Ammon's horn (tissue), 1 donor: ENCODE data around the gene COL20A1.

Source experiments
- DNase-seq: peaks from one replicate; pipeline ENCODE4 v3.0.0-alpha.2; 2016; ENCODE audit warnings: low spot score

The COL20A1 gene

DNA sequence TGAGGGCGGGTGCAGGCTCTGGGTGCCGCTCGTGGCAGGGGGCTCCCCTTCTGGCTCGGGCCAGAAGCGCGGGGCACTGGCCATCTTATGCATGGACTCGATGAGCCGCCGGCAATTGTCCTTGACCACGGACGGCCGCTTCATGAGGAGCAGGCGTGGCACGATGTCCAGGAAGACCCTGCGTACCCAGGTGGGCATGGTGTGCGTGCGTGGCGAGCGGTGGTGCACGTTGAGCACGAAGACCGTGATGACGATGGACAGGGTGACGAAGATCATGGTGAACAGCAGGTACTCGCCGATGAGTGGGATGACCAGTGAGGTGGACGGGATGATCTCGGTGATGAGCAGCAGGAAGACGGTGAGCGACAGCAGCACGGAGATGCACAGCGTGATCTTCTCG is 57.2 kb downstream of the COL20A1 start:
- no peak for DNase-seq

GRCh38 chr20:63350597-63351325 is 57.8 kb downstream of the COL20A1 start:
- DNase-seq, result no peak

DNA sequence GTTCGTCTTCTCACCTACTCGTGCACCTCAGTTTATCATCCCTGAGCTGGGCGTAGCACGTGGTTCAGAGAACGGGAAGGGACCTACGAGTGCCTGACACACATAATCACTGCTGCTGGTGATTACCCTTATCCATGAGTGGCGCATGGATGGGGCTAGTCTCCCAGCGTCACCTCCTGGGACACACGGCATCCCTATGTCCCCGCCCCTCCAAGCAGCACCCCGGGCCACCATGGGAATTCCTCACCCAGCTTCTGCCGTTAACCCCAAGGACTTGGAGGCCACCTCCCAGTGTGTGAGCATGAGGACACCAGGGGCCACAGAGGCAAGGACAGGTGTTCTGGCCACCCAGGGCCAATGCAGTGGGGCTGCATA is 58.3 kb downstream of the COL20A1 start:
- no peak for DNase-seq

DNA sequence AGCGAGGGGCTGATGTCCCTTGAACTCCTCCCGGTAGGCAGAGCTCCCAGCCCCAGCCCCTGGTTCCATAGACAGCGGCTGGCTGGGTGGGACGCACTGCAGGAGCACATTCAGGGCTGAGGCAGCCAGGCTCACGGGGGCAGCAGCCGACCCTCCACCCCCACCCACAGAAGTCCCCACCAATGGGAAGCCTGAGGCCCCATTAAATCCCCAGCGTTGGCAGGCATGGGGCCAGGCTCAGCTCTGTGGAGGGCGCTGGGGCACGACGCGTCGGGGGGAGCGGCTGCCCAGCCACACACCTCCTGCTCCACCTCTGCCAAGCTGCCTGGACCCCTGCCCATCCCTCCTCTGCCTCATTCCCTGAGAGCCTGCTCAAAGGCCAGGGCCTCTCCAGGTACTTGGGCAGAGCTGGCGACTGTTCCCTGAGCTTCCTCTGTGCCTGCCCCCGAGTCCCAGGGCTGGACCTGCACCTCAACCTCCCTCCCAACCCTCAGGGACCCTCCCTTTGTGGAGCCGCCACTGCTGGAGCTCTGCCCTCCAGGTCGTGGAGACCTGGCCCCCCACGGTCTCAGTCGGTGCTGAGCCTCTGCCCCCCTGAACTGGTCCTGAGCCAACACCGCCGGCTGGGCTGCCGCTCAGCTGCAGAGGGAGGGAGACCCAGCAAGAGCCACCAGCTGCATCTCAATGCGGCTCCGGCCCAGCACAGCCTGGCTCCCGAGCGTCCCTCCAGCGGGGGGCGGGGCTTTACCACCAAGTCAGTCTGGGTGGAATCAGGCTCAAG is 59.0 kb downstream of the COL20A1 start:
- peak; percentile 85 for DNase-seq

- DNase-seq, result no peak
Observed at GRCh38 chr20:63352811-63353221, 59.8 kb downstream of the COL20A1 start.

DNA sequence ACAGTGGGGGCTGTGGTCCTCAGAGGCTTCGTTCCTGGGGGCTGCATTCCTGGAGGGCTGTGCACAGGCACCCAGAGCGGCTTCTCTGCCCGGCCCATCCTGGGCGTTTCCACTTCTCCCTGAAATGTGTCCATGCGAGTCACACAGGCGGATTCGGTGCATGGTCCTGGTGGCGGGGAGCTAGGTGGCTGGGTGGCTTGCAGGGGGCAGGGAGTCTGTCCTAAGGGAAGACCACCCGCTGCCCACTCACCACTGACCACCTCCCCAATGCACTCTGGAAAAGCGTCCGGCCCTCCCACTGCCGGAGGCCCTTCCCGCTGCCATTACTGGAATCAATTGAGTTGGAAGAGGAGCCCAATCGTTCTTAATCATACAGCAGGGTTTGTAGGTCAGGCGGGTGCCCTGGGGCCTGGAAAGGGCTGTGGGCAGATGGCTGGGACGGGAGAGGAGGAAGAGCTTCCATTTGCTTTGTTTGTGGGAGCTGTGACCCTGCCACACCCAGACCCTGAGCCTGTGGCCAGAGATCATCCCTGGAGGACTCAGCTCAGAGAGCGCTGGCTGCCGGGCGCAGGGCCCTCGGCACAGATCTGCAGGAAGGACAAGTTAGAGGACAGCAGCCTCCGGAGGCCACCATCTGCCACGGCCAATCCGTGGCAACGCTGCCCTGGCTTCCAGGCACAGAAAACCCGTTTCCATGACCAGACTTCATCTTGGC is 61.8 kb downstream of the COL20A1 start:
- DNase-seq, result no peak

DNA sequence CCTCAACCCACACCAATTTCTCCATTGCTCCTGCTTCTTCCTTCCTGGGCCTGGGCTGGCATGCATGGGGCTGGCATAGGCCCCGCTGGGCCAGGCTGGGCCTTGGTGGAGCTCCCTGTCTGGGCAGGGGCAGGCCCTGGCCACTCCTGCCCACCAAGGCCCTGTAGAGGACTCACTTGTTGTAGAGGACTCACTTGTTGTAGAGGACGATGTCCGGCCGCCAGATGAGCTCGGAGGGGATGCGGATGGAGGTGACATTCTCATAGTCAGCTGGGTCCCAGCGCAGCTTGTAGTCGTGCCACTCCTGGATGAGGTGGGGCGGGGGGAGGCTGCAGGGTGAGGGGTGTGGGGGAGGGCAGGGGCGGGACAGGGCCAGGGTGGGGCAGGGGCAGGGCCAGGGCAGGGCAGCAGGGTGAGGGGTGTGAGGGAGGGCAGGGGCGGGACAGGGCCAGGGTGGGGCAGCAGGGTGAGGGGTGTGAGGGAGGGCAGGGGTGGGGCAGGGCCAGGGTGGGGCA is 62.9 kb downstream of the COL20A1 start:
- DNase-seq, result no peak

- DNase-seq, result no peak
Observed at GRCh38 chr20:63356511-63356910, 63.5 kb downstream of the COL20A1 start.

GRCh38 chr20:63356931-63357879 is 64.2 kb downstream of the COL20A1 start:
- no peak for DNase-seq

DNA sequence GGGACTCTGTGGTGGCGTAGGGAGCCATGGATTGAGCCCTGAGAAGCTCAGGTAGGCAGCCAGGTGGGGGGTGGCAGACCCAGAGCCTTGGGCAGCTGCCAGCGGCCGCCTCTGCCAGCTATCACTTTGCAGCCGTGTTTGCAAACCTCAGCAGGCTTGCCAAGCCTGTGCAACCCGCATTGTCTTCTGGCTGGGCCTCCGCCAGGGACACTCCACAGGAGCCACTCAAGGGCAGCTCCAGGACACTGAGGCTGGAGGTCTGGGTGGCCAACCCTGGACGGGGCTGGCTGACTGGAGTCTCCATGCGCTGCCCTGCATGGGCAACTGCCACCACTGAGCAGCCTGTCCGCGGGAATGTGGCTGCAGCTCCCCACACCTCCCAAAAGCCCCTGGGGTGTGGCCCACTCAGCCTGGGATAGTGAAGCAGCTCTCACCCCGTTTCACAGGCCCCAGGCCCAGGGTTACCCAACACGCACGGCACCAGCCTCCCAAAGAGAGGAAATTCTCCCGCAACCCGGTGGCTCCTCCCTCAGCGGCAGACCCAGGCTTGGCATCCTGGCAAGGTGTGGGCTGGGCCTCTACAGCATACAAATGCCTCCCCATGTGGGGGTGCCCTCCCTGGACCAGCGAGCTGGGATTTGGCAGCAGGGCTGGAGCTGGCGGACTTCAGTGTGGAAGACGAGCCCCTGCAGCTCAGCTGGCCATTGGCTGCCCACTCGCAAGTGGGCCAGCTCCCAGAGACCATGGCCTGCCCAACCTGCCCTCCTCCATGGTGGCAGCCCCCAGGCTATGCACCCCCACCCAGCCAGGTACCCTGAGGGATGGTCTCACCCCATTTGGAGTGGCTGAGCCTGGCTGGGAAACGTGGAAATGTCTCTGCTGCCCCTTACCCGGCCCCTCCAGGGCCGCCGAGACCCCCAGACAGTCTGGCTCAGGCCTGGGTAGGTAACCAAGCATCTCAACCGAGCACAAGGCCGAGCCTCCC is 65.2 kb downstream of the COL20A1 start:
- DNase-seq, result peak; percentile 34

DNA sequence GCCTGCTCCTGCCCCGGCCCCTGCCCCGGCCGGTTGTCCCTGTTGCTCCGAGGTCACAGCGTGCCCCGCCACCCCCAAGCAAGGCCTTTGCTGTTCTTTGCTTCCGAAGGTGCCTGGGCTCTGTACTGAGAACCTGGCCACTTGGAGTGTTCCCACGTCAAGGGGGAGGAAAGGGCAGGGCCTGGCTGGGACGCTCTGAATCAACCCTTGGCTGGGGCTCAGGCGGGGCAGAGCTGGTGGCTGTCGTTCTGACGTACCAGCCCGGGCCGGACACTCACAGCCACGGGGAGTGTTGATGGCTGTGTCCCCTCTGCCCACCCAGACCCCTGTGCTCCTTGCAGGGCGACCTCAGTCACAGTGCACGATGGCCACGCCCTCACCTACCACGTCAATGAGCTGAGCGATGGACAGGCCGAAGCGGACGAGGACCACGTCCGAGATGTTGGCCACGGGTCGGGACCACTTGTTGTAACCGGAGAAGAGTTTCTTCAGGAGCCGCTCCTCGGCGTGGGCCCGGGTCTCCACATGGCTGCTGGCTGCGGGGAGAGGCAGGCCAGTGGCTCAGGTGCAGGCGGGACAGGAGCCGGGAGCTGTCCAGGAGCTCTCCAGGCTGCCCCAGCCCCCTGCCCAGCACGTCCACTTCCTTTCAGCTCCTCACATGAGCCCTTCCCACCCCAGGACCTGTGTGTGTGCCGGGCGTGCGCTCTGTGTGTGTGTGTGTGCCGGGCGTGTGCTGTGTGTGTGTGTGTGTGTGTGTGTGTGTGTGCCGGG is 66.4 kb downstream of the COL20A1 start:
- DNase-seq, result no peak

DNA sequence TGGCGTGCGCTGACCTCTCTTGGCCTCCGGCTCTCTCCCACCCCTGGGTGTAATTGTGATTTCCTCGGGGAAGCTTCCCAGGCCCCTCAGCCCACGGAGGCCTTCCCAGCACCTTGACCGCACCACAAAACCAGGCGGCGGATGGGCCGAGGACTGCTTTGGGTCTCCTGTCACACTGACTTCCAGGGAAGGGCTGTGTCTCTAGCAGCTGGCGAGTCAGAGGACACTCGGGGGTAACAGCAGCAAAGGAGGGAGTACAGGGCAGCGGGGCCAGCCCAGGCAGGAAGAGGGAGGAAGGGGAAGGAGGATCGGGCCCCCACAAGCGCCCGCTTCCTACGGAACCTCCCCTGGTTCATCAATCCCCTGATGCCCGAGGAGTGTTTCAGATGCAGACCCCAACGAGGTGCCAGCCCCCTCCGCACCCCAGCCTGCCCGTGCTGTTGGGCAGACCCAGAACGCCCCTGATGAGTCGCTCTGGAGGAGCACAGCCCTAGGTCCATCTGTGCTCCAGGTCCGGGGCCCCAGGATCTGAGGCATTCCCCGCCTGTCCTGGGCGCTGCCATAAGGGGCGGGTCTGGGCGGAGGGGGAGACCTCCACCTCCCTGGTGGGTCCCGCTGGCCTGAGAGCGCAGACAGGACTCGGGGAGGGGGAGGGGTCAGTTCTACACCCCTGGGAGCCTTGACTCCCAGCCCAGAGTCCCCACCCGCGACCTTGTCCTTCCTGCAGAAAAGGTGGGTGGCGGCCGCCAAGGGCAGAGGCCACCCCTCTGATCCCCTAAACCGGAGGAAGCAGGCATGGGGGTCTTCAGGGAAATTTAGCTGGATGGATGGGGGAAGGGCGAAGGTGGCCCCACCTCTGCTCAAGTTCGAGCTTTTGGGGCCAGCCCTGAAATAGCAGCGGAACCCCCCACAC is 67.2 kb downstream of the COL20A1 start:
- no peak for DNase-seq

GRCh38 chr20:63360850-63361518 is 68.0 kb downstream of the COL20A1 start, which contains the start of gene CHRNA4:
Gene CHRNA4, minus strand, starts transcription at chr20:63361349. Its CDS starts 184 bp downstream, at chr20:63361165.
- DNase-seq, result no peak

DNA sequence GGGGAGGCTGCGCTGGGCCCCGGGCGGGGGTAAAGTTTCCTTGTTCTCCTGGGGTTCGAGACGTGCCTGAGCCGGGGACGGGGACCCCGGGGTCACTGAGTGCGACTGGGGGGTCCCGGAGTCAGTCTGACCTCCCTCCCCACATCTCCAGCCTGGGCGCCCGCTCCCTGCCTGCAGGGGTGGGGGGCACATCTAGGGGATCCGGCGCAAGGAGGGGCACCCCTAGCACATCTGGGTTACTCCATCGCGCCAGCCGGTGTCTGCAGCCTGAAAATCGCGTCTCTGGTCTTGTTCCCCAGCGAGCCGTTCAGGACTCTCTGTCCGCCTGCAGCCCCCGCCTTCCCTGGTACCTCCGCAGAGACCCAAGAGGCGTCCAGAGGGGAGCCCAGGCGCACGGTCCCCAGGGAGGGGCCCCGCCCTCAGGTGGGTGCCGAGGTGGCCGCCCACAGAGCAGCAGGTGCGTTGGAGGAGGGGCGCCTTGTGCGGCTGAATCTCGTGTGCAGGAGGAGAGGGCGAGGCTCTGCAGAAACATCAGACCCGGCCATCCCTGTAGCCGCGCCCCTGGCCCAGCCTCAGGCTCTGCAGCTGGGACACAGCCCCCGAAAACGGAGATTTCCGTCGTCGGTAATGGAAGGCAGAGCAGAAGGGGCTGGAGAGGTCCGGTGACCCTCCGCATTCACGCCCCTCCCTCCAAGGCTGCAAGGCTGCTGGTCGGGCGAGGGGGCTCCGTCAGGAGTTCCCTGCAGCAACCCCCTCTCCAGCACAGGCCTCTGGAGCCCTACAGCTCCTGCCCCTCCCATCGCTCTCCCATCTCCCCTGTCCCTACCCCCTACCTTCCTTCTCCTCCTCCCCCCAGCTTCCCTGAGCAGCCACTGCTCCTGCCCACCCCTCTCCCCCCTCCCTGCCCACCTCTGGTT is 68.8 kb downstream of the COL20A1 start:
- no peak for DNase-seq

DNA sequence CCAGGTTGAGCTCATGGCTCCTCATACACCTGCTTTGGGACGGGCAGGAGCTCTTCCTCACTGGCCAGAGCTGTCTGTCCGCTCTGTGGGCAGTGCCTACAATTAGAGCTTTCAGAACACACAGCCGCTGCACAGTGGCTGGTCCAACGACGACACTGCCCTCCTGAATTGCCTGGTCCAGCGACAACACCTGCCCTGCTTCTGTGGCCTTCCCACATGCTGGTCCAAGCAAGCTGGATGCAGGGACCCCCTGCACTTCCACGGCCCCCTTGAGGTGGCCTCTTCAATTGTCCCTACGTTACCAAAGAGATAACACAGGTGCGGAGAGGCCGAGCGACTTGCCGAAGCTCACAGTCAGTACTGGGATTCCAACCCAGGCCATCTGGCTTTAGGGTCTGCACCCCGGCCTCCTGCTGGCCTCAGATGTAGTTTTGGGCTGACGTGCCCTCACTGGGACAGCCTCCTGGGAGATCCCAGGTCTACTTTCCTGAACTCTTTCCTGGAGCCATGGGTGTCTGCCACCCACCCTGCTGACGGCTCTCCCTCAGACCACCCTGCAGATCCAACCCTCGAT is 69.5 kb downstream of the COL20A1 start:
- DNase-seq, result no peak
